ENCODE results near the gene DCUN1D4.

The DCUN1D4 gene

DNA sequence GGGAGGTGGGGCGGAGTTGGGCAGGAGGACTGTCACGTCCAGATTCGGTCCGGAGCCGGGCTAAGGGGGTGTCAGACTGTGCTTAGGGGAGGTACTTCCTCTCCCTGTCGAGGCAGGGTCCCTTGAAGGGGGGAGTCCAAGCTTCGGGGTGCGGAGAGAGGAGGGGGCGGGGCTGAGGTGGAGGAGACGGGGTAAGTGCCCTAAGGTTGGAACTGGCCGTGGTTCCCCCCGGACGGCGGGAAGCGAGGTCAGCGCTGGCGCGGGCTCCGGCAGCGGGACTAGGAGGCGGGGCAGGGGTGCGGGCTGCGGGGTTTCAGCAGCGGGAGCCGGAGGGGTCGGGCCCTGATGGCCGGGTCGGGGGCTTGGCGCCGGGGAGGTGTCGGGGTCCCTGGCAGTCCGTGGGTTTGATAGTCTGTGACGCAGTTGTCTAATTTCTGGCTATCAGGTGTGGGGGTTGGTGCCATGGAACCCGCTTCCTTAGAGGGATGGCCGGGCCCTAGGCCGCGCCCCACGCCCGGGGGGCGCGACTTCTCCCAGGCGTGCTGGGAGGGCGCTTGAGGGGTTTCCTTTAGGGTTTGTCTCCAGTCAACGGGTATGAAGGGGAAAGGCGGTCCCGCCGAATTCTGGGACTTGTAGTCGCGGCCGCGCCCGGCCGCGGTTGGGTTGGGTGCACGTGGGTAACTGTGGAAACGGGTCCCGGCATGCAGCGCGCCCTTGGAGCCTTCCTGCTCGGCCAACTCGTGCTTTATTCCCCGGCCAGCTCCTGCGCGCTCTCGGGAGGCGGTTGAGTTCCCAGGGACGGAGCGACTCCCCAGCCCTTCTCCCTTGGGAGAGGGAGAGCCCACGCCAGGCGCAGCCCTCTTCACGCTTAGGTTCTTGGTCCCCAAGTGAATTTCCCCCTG, 1.5 kb downstream of the DCUN1D4 start:
- DNase-seq (ENCODE audit: low read depth), result peak; percentile 93
- TF ChIP-seq, protein P1, sequence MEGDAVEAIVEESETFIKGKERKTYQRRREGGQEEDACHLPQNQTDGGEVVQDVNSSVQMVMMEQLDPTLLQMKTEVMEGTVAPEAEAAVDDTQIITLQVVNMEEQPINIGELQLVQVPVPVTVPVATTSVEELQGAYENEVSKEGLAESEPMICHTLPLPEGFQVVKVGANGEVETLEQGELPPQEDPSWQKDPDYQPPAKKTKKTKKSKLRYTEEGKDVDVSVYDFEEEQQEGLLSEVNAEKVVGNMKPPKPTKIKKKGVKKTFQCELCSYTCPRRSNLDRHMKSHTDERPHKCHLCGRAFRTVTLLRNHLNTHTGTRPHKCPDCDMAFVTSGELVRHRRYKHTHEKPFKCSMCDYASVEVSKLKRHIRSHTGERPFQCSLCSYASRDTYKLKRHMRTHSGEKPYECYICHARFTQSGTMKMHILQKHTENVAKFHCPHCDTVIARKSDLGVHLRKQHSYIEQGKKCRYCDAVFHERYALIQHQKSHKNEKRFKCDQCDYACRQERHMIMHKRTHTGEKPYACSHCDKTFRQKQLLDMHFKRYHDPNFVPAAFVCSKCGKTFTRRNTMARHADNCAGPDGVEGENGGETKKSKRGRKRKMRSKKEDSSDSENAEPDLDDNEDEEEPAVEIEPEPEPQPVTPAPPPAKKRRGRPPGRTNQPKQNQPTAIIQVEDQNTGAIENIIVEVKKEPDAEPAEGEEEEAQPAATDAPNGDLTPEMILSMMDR (IDR thresholded peaks at IDR 0.05; ENCODE audit: insufficient read depth, low read depth, low read length, missing control alignments), result no peak
- peak overlapping the region; percentile 89 for H3K4me3 ChIP-seq (ENCODE audit: low read depth, low read length)

- H3K4me3 ChIP-seq (ENCODE audit: low read depth, low read length), result peak overlapping the region; percentile 89
- TF ChIP-seq, protein P1 (IDR thresholded peaks at IDR 0.05; ENCODE audit: insufficient read depth, low read depth, low read length, missing control alignments), result no peak
Observed at GRCh38 chr4:51845055-51845426, 2.1 kb downstream of the DCUN1D4 start.

GRCh38 chr4:51845711-51846110, 2.8 kb downstream of the DCUN1D4 start:
- no peak for DNase-seq (ENCODE audit: low read depth)
- no peak overlapping the region for H3K4me3 ChIP-seq (ENCODE audit: low read depth, low read length)
- TF ChIP-seq, protein P1 (IDR thresholded peaks at IDR 0.05; ENCODE audit: insufficient read depth, low read depth, low read length, missing control alignments), result no peak

More at GRCh38 chr4:51845055-51845426, 2.1 kb downstream of the DCUN1D4 start:
- DNase-seq (ENCODE audit: low read depth), result no peak

DNA sequence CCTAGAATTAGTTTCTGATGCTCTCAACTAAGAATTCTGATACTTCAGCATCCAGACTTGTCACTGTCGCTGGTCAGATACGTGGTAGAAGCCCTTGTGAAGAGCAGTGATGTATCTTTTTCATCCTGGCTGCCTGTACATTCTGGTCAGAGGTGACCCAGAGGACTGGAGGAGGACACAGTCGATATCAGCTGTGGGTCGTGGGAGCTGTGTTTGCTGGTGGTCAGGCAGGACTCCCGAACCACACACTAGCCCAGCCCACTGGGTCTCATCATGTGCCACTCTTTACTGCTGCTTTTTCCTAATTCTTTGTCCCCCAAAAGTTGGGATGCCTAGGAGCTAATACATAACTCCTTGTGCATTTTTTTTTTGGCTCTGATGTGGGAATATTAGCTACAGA, 6.5 kb downstream of the DCUN1D4 start:
- DNase-seq (ENCODE audit: low read depth), result no peak
- TF ChIP-seq, protein P1 (IDR thresholded peaks at IDR 0.05; ENCODE audit: insufficient read depth, low read depth, low read length, missing control alignments), result no peak
- H3K4me3 ChIP-seq (ENCODE audit: low read depth, low read length), result no peak overlapping the region

DNA sequence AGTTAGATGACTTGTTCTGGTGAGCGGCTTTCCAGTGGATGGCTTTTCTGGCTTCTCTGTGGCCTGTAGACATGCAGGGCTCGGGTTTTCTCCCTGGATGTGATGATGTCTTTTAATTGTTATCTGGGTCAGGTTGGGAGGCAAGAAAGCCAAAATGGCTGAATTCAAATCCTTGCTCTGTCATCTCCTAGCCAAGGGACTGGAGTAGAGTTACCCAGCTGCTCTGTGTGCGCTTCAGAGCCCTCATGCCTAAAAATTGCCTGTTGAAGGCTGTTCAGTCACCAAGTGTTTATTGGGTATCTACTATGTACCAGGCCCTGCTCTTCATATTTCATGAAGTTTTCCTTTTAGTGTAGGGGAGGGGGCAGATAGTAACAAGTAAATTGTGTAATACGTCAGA, 7.3 kb downstream of the DCUN1D4 start:
- no peak for DNase-seq (ENCODE audit: low read depth)
- TF ChIP-seq, protein P1 (IDR thresholded peaks at IDR 0.05; ENCODE audit: insufficient read depth, low read depth, low read length, missing control alignments), result no peak

GRCh38 chr4:51851090-51851936, 8.4 kb downstream of the DCUN1D4 start:
- H3K4me3 ChIP-seq (ENCODE audit: low read depth, low read length), result no peak overlapping the region
- no peak for DNase-seq (ENCODE audit: low read depth)
- TF ChIP-seq, protein P1 (IDR thresholded peaks at IDR 0.05; ENCODE audit: insufficient read depth, low read depth, low read length, missing control alignments), result no peak

More for the DNA sequence above, 7.3 kb downstream of the DCUN1D4 start:
- H3K4me3 ChIP-seq (ENCODE audit: low read depth, low read length), result no peak overlapping the region
